Measurements from ENCODE around the gene SSH2. TPM values are rescaled to one million over a fixed set of nuclear protein-coding genes. Genes with fewer than 3 reads are reported as not detected.
"Not testable (repeated sequence)": the region's sequence is repeated elsewhere in the genome, so short reads cannot be mapped to it uniquely, and the experiment has no call there.

Gene SSH2
- total and polyA plus RNA-seq, 2 experiments from 2014 or later = 8.3 to 18.9 TPM

- no peaks in the 10 kb centered on the region for H4K20me1 ChIP-seq (ENCODE audit: insufficient read depth)
- DNase-seq = peak; percentile 88
- peaks cover 10% of the 10 kb centered on the region; the same call in 1 of the 2 replicates for H3F3A ChIP-seq (ENCODE audit: insufficient read depth)
- no peaks in the 10 kb centered on the region for H3K79me2 ChIP-seq (ENCODE audit: insufficient read depth)
- TF ChIP-seq EZH2phosphoT487 (IDR thresholded peaks at IDR 0.05; ENCODE audit: insufficient read depth, low read depth) (no peak), EZH2 (IDR thresholded peaks at IDR 0.05; ENCODE audit: insufficient read depth, poor library complexity, severe bottlenecking) (no peak)
- no peaks in the 10 kb centered on the region for H3K9me3 ChIP-seq (ENCODE audit: low read depth)
- peaks cover 14% of the 10 kb centered on the region for H3K4me1 ChIP-seq (ENCODE audit: insufficient read depth)
- peak overlapping the region; percentile 48 for H3K27ac ChIP-seq
- H3K36me3 ChIP-seq (ENCODE audit: low read depth) = no peaks in the 10 kb centered on the region
- no peaks in the 10 kb centered on the region for H3K9me2 ChIP-seq (ENCODE audit: insufficient read depth)
- H3K4me2 ChIP-seq (ENCODE audit: unreplicated experiment) = no peak overlapping the region
- peak overlapping the region; percentile 37; the same call in 1 of the 2 replicates for H2AFZ ChIP-seq
- H3K4me3 ChIP-seq = no peak overlapping the region
- 20 to 24% methylated on average over 4 of the region's 4 CpGs for WGBS, 2 experiments (ENCODE audit: low coverage in 1 of 2, low lambda C conversion rate in 2 of 2, missing lambda C conversion rate in 2 of 2)
- in situ Hi-C loops (cut with MboI) = no loop called here
- H3K27me3 ChIP-seq (replicated peaks; ENCODE audit: insufficient read depth) = no peaks in the 10 kb centered on the region
- no peak overlapping the region for H3K9ac ChIP-seq
Observed at GRCh38 chr17:29958947-29959657, 29.1 kb upstream of the SSH2 start.

GRCh38 chr17:29957488-29957887 is 27.5 kb upstream of the SSH2 start:
- H3K9me2 ChIP-seq (ENCODE audit: insufficient read depth); H3K9me3 ChIP-seq (ENCODE audit: low read depth); H3K27ac ChIP-seq; H3F3A ChIP-seq (ENCODE audit: insufficient read depth); H3K36me3 ChIP-seq (ENCODE audit: low read depth); in situ Hi-C loops (cut with MboI); H3K4me3 ChIP-seq; H4K20me1 ChIP-seq (ENCODE audit: insufficient read depth); DNase-seq; H3K9ac ChIP-seq; H3K4me2 ChIP-seq (ENCODE audit: unreplicated experiment); H3K27me3 ChIP-seq (replicated peaks; ENCODE audit: insufficient read depth); H2AFZ ChIP-seq; H3K79me2 ChIP-seq (ENCODE audit: insufficient read depth): not testable (repeated sequence)
- 87 to 100% methylated on average over 1 of the region's 1 CpG for WGBS, 2 experiments (ENCODE audit: low coverage in 1 of 2, low lambda C conversion rate in 2 of 2, missing lambda C conversion rate in 2 of 2)
- H3K4me1 ChIP-seq (ENCODE audit: insufficient read depth) = peaks cover 14% of the 10 kb centered on the region

DNA sequence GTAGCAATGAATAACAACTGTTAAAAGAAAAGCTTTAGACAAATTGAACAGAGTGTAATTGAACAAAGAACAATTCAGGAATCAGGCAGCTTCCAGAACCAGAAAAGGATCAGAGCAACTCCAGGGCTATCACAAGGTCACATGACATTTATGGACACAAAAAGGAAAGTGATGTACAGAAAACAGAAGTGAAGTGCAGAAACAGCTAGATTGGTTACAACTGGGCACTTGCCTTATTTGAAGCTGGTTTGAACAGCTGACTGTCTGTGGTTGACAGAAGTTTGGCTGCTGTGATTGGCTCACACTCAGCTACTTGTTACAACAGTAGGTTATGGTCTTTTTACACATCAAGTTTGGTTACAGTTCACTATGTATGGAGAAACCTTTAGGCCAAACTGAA is 26.2 kb upstream of the SSH2 start:
- peaks cover 14% of the 10 kb centered on the region for H3K4me1 ChIP-seq (ENCODE audit: insufficient read depth)
- H4K20me1 ChIP-seq (ENCODE audit: insufficient read depth) = no peaks in the 10 kb centered on the region
- H3K4me3 ChIP-seq = no peak overlapping the region
- no peak overlapping the region for H3K27ac ChIP-seq
- in situ Hi-C loops (cut with MboI) = no loop called here
- no peaks in the 10 kb centered on the region for H3K27me3 ChIP-seq (replicated peaks; ENCODE audit: insufficient read depth)
- TF ChIP-seq EZH2phosphoT487 (IDR thresholded peaks at IDR 0.05; ENCODE audit: insufficient read depth, low read depth) (no peak), EZH2 (IDR thresholded peaks at IDR 0.05; ENCODE audit: insufficient read depth, poor library complexity, severe bottlenecking) (no peak)
- no peak overlapping the region for H2AFZ ChIP-seq
- DNase-seq = no peak
- H3K79me2 ChIP-seq (ENCODE audit: insufficient read depth) = no peaks in the 10 kb centered on the region
- H3K4me2 ChIP-seq (ENCODE audit: unreplicated experiment) = no peak overlapping the region
- H3K9me2 ChIP-seq (ENCODE audit: insufficient read depth) = no peaks in the 10 kb centered on the region
- H3K36me3 ChIP-seq (ENCODE audit: low read depth) = no peaks in the 10 kb centered on the region
- peaks cover 10% of the 10 kb centered on the region; the same call in 1 of the 2 replicates for H3F3A ChIP-seq (ENCODE audit: insufficient read depth)
- H3K9ac ChIP-seq = no peak overlapping the region
- no peaks in the 10 kb centered on the region for H3K9me3 ChIP-seq (ENCODE audit: low read depth)

GRCh38 chr17:29954405-29954804 is 24.4 kb upstream of the SSH2 start:
- in situ Hi-C loops (cut with MboI) = no loop called here

DNA sequence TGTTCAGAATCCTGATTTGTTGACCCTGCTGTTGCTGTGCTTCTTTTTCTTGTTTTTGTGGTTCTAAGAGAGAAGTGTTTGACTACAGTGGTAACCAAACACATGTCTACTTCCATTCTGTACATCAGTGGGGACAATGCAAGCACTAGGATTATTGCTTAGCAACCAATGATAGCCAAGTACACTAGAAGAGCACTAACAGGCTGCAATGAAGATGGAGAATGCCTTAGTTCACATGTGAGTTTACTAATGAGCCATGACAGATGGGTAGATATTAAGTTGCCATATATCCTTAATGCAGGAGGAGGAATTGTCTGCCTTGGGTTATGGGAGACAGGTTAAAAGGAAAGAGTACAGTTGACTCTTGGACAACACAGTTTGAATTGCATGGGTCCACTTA is 19.7 kb upstream of the SSH2 start:
- Histone ChIP-seq H3K4me3 (no peak overlapping the region), H3K9me3 (ENCODE audit: low read depth) (no peaks in the 10 kb centered on the region), H3K27me3 (replicated peaks; ENCODE audit: insufficient read depth) (no peaks in the 10 kb centered on the region), H4K20me1 (ENCODE audit: insufficient read depth) (no peaks in the 10 kb centered on the region), H3K4me2 (ENCODE audit: unreplicated experiment) (no peak overlapping the region), H3K9ac (no peak overlapping the region), H2AFZ (no peak overlapping the region), H3K9me2 (ENCODE audit: insufficient read depth) (no peaks in the 10 kb centered on the region), H3K27ac (no peak overlapping the region), H3K4me1 (ENCODE audit: insufficient read depth) (no peaks in the 10 kb centered on the region), H3F3A (ENCODE audit: insufficient read depth) (no peaks in the 10 kb centered on the region), H3K79me2 (ENCODE audit: insufficient read depth) (no peaks in the 10 kb centered on the region), H3K36me3 (ENCODE audit: low read depth) (no peaks in the 10 kb centered on the region)
- TF ChIP-seq EZH2 (IDR thresholded peaks at IDR 0.05; ENCODE audit: insufficient read depth, poor library complexity, severe bottlenecking) (no peak), EZH2phosphoT487 (IDR thresholded peaks at IDR 0.05; ENCODE audit: insufficient read depth, low read depth) (no peak)
- DNase-seq = no peak
- in situ Hi-C loops (cut with MboI) = no loop called here

More at GRCh38 chr17:29954405-29954804, 24.4 kb upstream of the SSH2 start:
- Histone ChIP-seq H3K27ac (no peak overlapping the region), H3K27me3 (replicated peaks; ENCODE audit: insufficient read depth) (no peaks in the 10 kb centered on the region), H3K36me3 (ENCODE audit: low read depth) (no peaks in the 10 kb centered on the region), H3K4me2 (ENCODE audit: unreplicated experiment) (no peak overlapping the region), H3K79me2 (ENCODE audit: insufficient read depth) (no peaks in the 10 kb centered on the region), H3K9ac (no peak overlapping the region), H2AFZ (no peak overlapping the region), H3K9me2 (ENCODE audit: insufficient read depth) (no peaks in the 10 kb centered on the region), H4K20me1 (ENCODE audit: insufficient read depth) (no peaks in the 10 kb centered on the region), H3F3A (ENCODE audit: insufficient read depth) (peaks cover 10% of the 10 kb centered on the region; the same call in 1 of the 2 replicates), H3K4me1 (ENCODE audit: insufficient read depth) (peaks cover 8% of the 10 kb centered on the region), H3K4me3 (no peak overlapping the region), H3K9me3 (ENCODE audit: low read depth) (no peaks in the 10 kb centered on the region)
- TF ChIP-seq EZH2 (IDR thresholded peaks at IDR 0.05; ENCODE audit: insufficient read depth, poor library complexity, severe bottlenecking) (no peak), EZH2phosphoT487 (IDR thresholded peaks at IDR 0.05; ENCODE audit: insufficient read depth, low read depth) (no peak)
- DNase-seq = no peak
- 72 to 75% methylated on average over 4 of the region's 4 CpGs for WGBS, 2 experiments (ENCODE audit: low coverage in 1 of 2, low lambda C conversion rate in 2 of 2, missing lambda C conversion rate in 2 of 2)

All from GM23248 (cell line).